DMS114 treated with DMSO at 0.1 percent for 48 hours (cell line): ENCODE measurements around the gene OR5K3.

ENCODE experiments used
- DNase-seq: peaks from one replicate; lab custom pipeline; 2025; ENCODE audit not compliant: unreplicated experiment; lab: John Stamatoyannopoulos, UW

Gene OR5K3

GRCh38 chr3:98432575-98432974 lies 42.1 kb downstream of the OR5K3 start:
- DNase-seq: no peak

DNA sequence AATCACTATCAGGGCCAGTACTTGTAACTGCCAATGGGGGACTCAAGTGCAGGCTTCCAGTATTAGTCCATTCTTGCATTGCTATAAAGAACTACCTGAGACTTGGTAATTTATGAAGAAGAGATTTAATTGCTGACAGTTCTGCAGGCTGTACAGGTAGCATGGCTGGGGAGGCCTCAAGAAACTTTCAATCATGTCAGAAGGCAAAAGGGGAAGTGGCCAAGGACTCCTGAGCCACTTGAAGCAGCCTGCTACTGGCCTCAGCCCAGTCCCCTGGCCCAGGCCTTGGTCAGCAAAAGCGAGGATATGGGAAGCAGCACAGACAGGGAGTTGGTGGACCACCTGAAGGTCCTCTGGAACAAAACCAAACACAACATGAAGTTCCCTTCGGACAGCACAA lies 43.3 kb downstream of the OR5K3 start:
- DNase-seq: no peak

- no peak for DNase-seq
Measured at GRCh38 chr3:98434412-98434811, 43.9 kb downstream of the OR5K3 start.

- DNase-seq: no peak
Measured at GRCh38 chr3:98440283-98440682, 49.8 kb downstream of the OR5K3 start.
